ENCODE data around the gene SOS1. TPM values are rescaled to one million over a fixed set of nuclear protein-coding genes. Genes with fewer than 3 reads are reported as not detected.

SOS1 gene
- total and polyA plus RNA-seq, 3 donors from 2014 or later, result 27.0 to 48.7 (median 40.6) TPM

DNA sequence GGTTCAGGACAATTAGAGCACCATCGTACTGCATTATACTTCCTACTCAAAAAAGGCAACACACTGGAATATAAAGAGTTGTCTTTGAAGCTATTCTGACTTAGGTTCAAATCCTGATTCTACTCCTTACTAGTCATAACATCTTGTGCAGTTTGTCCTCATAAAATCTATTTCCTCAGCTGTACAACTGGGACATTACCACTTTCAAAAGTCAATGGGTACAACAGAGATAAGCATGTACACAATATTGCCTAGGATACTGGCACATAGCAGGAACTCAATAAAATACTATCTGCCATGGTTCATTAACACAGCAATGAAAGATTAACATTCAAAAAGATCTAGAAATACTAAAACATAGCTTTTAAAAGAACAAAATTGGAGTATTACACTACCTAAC lies 11.3 kb downstream of the SOS1 start:
- DNase-seq, result no peak
- no peak for TF ChIP-seq POLR2A (IDR thresholded peaks at IDR 0.05)
- TF ChIP-seq, protein P1, sequence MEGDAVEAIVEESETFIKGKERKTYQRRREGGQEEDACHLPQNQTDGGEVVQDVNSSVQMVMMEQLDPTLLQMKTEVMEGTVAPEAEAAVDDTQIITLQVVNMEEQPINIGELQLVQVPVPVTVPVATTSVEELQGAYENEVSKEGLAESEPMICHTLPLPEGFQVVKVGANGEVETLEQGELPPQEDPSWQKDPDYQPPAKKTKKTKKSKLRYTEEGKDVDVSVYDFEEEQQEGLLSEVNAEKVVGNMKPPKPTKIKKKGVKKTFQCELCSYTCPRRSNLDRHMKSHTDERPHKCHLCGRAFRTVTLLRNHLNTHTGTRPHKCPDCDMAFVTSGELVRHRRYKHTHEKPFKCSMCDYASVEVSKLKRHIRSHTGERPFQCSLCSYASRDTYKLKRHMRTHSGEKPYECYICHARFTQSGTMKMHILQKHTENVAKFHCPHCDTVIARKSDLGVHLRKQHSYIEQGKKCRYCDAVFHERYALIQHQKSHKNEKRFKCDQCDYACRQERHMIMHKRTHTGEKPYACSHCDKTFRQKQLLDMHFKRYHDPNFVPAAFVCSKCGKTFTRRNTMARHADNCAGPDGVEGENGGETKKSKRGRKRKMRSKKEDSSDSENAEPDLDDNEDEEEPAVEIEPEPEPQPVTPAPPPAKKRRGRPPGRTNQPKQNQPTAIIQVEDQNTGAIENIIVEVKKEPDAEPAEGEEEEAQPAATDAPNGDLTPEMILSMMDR (IDR thresholded peaks at IDR 0.05), result no peak
- Histone ChIP-seq H3K9me3 (no peaks in the 10 kb centered on the region), H3K4me1 (no peaks in the 10 kb centered on the region), H3K4me3 (no peak overlapping the region), H3K27me3 (no peaks in the 10 kb centered on the region), H3K36me3 (ENCODE audit: low read depth, missing control alignments) (no peaks in the 10 kb centered on the region), H3K27ac (no peak overlapping the region)
- WGBS, 2 donors, result 75 to 81% methylated on average over 1 of the region's 1 CpG
- intact Hi-C loops (cut with DNase I; ENCODE audit: low total_unique reads), result no loop called here

DNA sequence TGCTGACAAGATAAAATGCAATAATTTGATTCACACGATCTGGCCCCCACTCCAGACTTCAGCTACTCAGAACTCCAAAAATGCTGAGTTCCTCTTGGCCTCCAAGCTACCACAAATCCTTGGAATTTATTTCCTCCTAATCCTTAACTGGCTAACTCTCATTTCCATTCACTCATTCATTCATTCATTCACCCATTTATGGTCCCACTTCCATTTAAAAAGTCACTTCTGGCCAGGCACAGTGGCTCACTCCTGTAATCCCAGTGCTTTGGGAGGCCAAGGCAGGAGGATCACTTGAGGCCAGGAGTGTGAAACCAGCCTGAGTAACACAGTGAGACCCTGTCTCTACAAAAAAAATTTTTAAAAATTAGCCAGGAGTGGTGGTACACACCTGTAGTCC lies 12.5 kb downstream of the SOS1 start:
- H3K27me3 ChIP-seq, result no peaks in the 10 kb centered on the region

GRCh38 chr2:39107724-39108273 lies 13.1 kb downstream of the SOS1 start:
- intact Hi-C loops (cut with DNase I; ENCODE audit: low total_unique reads), result no loop called here
- H3K4me1 ChIP-seq, result no peaks in the 10 kb centered on the region
- H3K9me3 ChIP-seq, result no peaks in the 10 kb centered on the region
- H3K27me3 ChIP-seq, result no peaks in the 10 kb centered on the region
- no peaks in the 10 kb centered on the region for H3K36me3 ChIP-seq (ENCODE audit: low read depth, missing control alignments)
- H3K27ac ChIP-seq, result no peak overlapping the region
- H3K4me3 ChIP-seq, result no peak overlapping the region
- WGBS, 2 donors, result 52 to 76% methylated on average over 2 of the region's 2 CpGs
- TF ChIP-seq POLR2A (IDR thresholded peaks at IDR 0.05), result no peak
- TF ChIP-seq, protein P1 (IDR thresholded peaks at IDR 0.05), result no peak
- no peak for DNase-seq

More for the DNA sequence above, 12.5 kb downstream of the SOS1 start:
- no peak for DNase-seq
- Histone ChIP-seq H3K9me3 (no peaks in the 10 kb centered on the region), H3K27ac (no peak overlapping the region), H3K4me1 (no peaks in the 10 kb centered on the region), H3K36me3 (ENCODE audit: low read depth, missing control alignments) (no peaks in the 10 kb centered on the region), H3K4me3 (no peak overlapping the region)
- intact Hi-C loops (cut with DNase I; ENCODE audit: low total_unique reads), result no loop called here
- WGBS, 2 donors, result 55 to 67% methylated on average over 1 of the region's 1 CpG
- TF ChIP-seq, protein P1 (IDR thresholded peaks at IDR 0.05), result no peak
- TF ChIP-seq POLR2A (IDR thresholded peaks at IDR 0.05), result no peak

DNA sequence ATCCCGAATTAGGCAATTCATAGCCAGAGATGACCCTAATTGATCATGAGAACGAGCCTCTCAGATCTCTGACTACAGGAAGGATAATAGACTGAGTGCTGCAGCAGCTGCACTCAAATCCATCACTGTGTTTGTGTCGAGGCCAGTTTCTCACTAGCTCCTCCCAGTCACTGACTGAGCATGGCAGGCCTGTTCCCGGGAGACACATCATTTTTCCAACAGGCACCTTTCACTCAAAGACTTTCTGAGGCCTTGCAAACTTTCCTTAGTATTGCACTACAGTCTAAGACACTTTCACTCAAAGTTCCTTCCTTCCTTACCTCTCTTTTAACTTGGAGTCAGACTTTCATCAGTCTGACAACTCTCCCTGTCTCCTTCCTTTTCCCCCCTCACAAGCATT lies 13.7 kb downstream of the SOS1 start:
- Histone ChIP-seq H3K4me1 (no peaks in the 10 kb centered on the region), H3K27me3 (no peaks in the 10 kb centered on the region), H3K36me3 (ENCODE audit: low read depth, missing control alignments) (no peaks in the 10 kb centered on the region), H3K9me3 (no peaks in the 10 kb centered on the region), H3K4me3 (no peak overlapping the region), H3K27ac (no peak overlapping the region)
- WGBS, 2 donors, result 43 to 53% methylated on average over 4 of the region's 4 CpGs
- intact Hi-C loops (cut with DNase I; ENCODE audit: low total_unique reads), result no loop called here
- no peak for DNase-seq
- TF ChIP-seq, protein P1 (IDR thresholded peaks at IDR 0.05), result no peak
- TF ChIP-seq POLR2A (IDR thresholded peaks at IDR 0.05), result no peak
